Small intestine (tissue), 7 donors: ENCODE measurements around the gene CADPS. TPM values are rescaled to one million over a fixed set of nuclear protein-coding genes. Genes with fewer than 3 reads are reported as not detected.

Experiments
- DNase-seq, 2 donors: peaks; one replicate each; pipeline versions ENCODE4 v3.0.0 to v3.0.0-alpha.2; 2013
- FAIRE-seq: peaks from 2 replicates; lab custom pipeline; 2012; peaks lifted over from hg19 to GRCh38; lab: Jason Lieb, UNC
- H3K27ac ChIP-seq, 3 donors: one replicate each; pipeline ENCODE4 v1.5.1; 2013; ENCODE audit warnings: low read length in 2 of 3, mild to moderate bottlenecking in 2 of 3, control low read depth in 1 of 3, inconsistent platforms in 1 of 3, low read depth in 1 of 3, moderate library complexity in 1 of 3
- H3K27me3 ChIP-seq, 3 donors: one replicate each; pipeline ENCODE4 v1.6.1; 2013; ENCODE audit warnings: low read length in 3 of 3, inconsistent platforms in 1 of 3; ENCODE audit not compliant: control insufficient read depth in 3 of 3, insufficient read depth in 3 of 3
- H3K36me3 ChIP-seq, 3 donors: one replicate each; pipeline ENCODE4 v1.6.1; 2013; ENCODE audit warnings: low read length in 3 of 3, inconsistent platforms in 1 of 3, low read depth in 1 of 3, mild to moderate bottlenecking in 1 of 3, moderate library complexity in 1 of 3; ENCODE audit not compliant: control insufficient read depth in 3 of 3, insufficient read depth in 2 of 3
- H3K4me1 ChIP-seq, 3 donors: one replicate each; pipeline ENCODE4 v1.6.1; 2013; ENCODE audit warnings: low read length in 2 of 3, inconsistent platforms in 1 of 3, low read depth in 1 of 3, mild to moderate bottlenecking in 1 of 3, moderate library complexity in 1 of 3; ENCODE audit not compliant: control insufficient read depth in 3 of 3, insufficient read depth in 2 of 3
- H3K4me3 ChIP-seq, 3 donors: one replicate each; pipeline ENCODE4 v1.5.1; 2013; ENCODE audit warnings: low read length in 3 of 3, control low read depth in 1 of 3, inconsistent platforms in 1 of 3, low read depth in 1 of 3, mild to moderate bottlenecking in 1 of 3, moderate library complexity in 1 of 3
- H3K9me3 ChIP-seq, 2 donors: one replicate each; pipeline ENCODE4 v1.6.1; 2013; ENCODE audit warnings: low read depth in 1 of 2, low read length in 1 of 2; ENCODE audit not compliant: control insufficient read depth in 2 of 2, insufficient read depth in 1 of 2
- WGBS, 3 donors: extraction: QIAGEN DNeasy Blood & Tissue Kit; methylation state at CpG; one replicate each; pipeline ENCODE4 v1.1.7; 2013; 5-methylcytosine and 5-hydroxymethylcytosine counted together
- polyA plus RNA-seq, 4 donors: library from polyadenylated mRNA; stranded (reverse) in 3 of 4; unstranded in 1 of 4; fragments of 200-250 nt in 3 of 4; fragments of 120-200 nt in 1 of 4; gene quantifications; one replicate each; pipeline versions ENCODE4 v1.2.1 to v1.2.3, GENCODE V29; 2013
- donor health status: healthy with polysubstance abuse.
- donor health status: control.
- donor health status: control.
- donor health status: Bipolar disorder and iron deficiency.
- donor health status: healthy.

The CADPS gene
- polyA plus RNA-seq, 4 donors, result 1.9 to 9.3 (median 6.0) TPM

GRCh38 chr3:62676689-62677271 is 198.4 kb downstream of the CADPS start:
- Histone ChIP-seq H3K4me1 (no peaks in the 10 kb centered on the region), H3K27me3 (peaks cover 0 to 3% (median 0%) of the 10 kb centered on the region in 3 donors), H3K4me3 (no peak overlapping the region), H3K9me3 (no peaks in the 10 kb centered on the region), H3K36me3 (no peaks in the 10 kb centered on the region), H3K27ac (no peak overlapping the region)
- DNase-seq, result no peak
- FAIRE-seq, result no peak
- WGBS, 3 donors, result 41 to 63% (median 57%) methylated on average over 3 of the region's 3 CpGs

GRCh38 chr3:62675492-62675891 is 199.7 kb downstream of the CADPS start:
- Histone ChIP-seq H3K4me1 (no peaks in the 10 kb centered on the region), H3K27ac (no peak overlapping the region), H3K36me3 (no peaks in the 10 kb centered on the region), H3K9me3 (no peaks in the 10 kb centered on the region), H3K4me3 (no peak overlapping the region), H3K27me3 (peaks cover 0 to 3% (median 0%) of the 10 kb centered on the region in 3 donors)
- 84 to 93% (median 89%) methylated on average over 1 of the region's 1 CpG for WGBS, 3 donors
- no peak for DNase-seq
- no peak for FAIRE-seq

- Histone ChIP-seq H3K4me3 (no peak overlapping the region), H3K27me3 (peaks cover 0 to 3% (median 0%) of the 10 kb centered on the region in 3 donors), H3K4me1 (no peaks in the 10 kb centered on the region), H3K9me3 (no peaks in the 10 kb centered on the region), H3K36me3 (no peaks in the 10 kb centered on the region), H3K27ac (no peak overlapping the region)
- no peak for DNase-seq
- FAIRE-seq, result no peak
Observed at GRCh38 chr3:62672988-62673313, 202.3 kb downstream of the CADPS start.

- H3K27ac ChIP-seq, result no peak overlapping the region
- peaks cover 0 to 3% (median 0%) of the 10 kb centered on the region in 3 donors for H3K27me3 ChIP-seq
- H3K36me3 ChIP-seq, result no peaks in the 10 kb centered on the region
- DNase-seq (no peak), FAIRE-seq (no peak)
- 66 to 78% (median 72%) methylated on average over 10 of the region's 10 CpGs for WGBS, 3 donors
- no peaks in the 10 kb centered on the region for H3K9me3 ChIP-seq
- H3K4me1 ChIP-seq, result no peaks in the 10 kb centered on the region
- H3K4me3 ChIP-seq, result no peak overlapping the region
Observed at GRCh38 chr3:62672270-62672987, 202.8 kb downstream of the CADPS start.

GRCh38 chr3:62670351-62670750 is 204.9 kb downstream of the CADPS start:
- Histone ChIP-seq H3K27me3 (no peaks in the 10 kb centered on the region), H3K4me3 (no peak overlapping the region), H3K36me3 (no peaks in the 10 kb centered on the region), H3K4me1 (no peaks in the 10 kb centered on the region), H3K9me3 (no peaks in the 10 kb centered on the region), H3K27ac (no peak overlapping the region)
- FAIRE-seq (no peak), DNase-seq (no peak)

GRCh38 chr3:62669161-62669560 is 206.1 kb downstream of the CADPS start:
- 81 to 95% (median 89%) methylated on average over 1 of the region's 1 CpG for WGBS, 3 donors
- Histone ChIP-seq H3K36me3 (no peaks in the 10 kb centered on the region), H3K27ac (no peak overlapping the region), H3K4me3 (no peak overlapping the region), H3K9me3 (no peaks in the 10 kb centered on the region), H3K4me1 (no peaks in the 10 kb centered on the region), H3K27me3 (no peaks in the 10 kb centered on the region)
- DNase-seq, result no peak
- FAIRE-seq, result no peak

- FAIRE-seq, result no peak
- no peaks in the 10 kb centered on the region for H3K36me3 ChIP-seq
- 71 to 84% (median 72%) methylated on average over 5 of the region's 5 CpGs for WGBS, 3 donors
- no peaks in the 10 kb centered on the region for H3K4me1 ChIP-seq
- no peaks in the 10 kb centered on the region for H3K27me3 ChIP-seq
- H3K27ac ChIP-seq, result no peak overlapping the region
- no peak for DNase-seq
- no peaks in the 10 kb centered on the region for H3K9me3 ChIP-seq
- H3K4me3 ChIP-seq, result no peak overlapping the region
Observed at GRCh38 chr3:62667714-62668113, 207.5 kb downstream of the CADPS start.

GRCh38 chr3:62665627-62666437 is 209.4 kb downstream of the CADPS start:
- no peaks in the 10 kb centered on the region for H3K27me3 ChIP-seq
- no peak overlapping the region for H3K4me3 ChIP-seq
- DNase-seq (peak; percentile 65 to 82), FAIRE-seq (no peak)
- WGBS, 3 donors, result 8 to 14% (median 10%) methylated on average over 10 of the region's 10 CpGs
- no peaks in the 10 kb centered on the region for H3K4me1 ChIP-seq
- no peaks in the 10 kb centered on the region for H3K36me3 ChIP-seq
- no peaks in the 10 kb centered on the region for H3K9me3 ChIP-seq
- H3K27ac ChIP-seq, result no peak overlapping the region
